Limb (tissue), 2 donors: Measurements from ENCODE around the gene GLDN.
"Not testable (repeated sequence)": the region's sequence is repeated elsewhere in the genome, so short reads cannot be mapped to it uniquely, and the experiment has no call there.

Experiments used
- DNase-seq, 2 donors: peaks; one replicate each; pipeline ENCODE4 v3.0.0-alpha.2; 2016; ENCODE audit errors: extremely low spot score in 2 of 2

GLDN gene

DNA sequence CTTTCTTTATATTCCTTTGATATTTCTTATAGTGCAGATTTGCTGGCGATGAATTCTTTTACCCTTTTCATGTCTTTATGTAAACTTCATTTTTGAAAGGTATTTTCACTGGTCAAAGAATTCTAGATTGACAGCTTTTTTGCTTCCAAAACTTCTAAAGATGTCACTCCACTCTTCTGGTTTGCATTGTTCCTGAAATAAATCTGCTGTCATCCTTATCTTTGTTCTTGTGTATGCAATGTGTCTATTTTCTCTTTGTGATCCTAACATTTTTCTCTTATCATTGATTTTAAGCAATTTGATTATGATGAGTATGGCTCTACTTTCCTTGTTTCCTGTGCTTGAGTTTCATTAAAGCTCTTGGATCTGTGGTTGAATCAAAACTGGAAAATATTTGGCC lies 103.4 kb downstream of the GLDN start:
- no peak for DNase-seq

DNA sequence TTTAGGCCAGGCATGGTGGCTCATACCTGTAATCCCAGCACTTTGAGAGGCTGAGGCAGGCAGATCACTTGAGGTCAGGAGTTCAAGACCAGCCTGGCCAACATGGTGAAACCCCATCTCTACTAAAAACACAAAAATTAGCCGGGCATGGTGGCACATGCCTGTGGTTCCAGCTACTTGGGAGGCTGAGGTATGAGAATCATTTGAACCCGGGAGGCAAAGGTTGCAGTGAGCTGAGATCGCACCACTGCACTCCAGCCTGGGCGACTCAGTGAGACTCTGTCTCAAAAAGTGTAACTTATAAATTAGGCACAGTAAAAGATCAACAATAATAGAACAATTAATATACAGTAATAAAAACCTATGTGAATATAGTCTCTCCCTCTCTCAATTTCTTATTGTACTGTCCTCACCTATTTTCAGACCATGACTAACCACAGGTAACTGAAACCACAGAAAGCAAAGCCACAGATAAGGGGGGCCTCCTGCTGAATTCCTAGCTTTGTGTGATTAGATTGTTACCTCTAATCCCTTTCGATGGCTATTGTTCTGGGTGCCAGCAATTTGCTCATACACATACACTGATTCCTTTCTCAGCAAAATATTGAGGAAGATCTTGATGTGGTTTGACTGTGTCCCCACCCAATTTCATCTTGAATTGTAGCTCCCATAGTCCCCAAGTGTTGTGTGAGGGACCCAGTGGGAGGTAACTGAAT lies 104.7 kb downstream of the GLDN start:
- not testable (repeated sequence) for DNase-seq

DNA sequence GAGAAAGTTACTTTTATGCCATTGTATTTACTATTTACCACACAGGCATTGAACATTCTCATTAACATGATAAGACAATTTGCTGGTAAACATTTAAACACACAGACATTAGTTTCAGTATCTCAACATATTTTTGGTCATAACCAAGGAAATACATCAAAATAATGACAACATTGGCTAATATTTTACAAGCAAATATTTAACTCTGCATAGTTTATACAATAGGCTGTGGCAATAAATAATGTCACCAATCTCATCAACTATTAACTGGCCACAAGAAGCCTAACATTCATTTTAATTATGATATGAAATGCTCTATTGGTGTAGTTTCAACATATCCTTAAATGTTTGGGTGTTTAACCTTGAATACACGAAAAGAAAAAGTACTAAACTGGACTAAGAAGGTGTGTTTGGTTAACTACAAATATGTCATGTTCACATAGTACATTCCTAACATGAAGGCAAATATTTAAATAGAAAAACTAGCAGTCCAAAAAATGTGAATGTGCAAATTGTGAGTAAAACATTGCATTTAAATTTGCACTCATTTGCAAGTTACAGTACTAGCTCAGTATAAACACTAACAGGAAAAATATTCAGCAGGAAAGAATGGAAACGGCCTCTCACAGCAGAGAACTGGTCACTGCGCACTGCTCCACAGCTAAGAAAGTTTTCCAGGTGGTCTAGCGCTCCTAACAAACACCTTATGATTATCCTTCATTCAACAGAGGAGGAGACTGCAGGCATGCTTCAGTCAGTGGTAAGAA lies 106.6 kb downstream of the GLDN start:
- no peak for DNase-seq

DNA sequence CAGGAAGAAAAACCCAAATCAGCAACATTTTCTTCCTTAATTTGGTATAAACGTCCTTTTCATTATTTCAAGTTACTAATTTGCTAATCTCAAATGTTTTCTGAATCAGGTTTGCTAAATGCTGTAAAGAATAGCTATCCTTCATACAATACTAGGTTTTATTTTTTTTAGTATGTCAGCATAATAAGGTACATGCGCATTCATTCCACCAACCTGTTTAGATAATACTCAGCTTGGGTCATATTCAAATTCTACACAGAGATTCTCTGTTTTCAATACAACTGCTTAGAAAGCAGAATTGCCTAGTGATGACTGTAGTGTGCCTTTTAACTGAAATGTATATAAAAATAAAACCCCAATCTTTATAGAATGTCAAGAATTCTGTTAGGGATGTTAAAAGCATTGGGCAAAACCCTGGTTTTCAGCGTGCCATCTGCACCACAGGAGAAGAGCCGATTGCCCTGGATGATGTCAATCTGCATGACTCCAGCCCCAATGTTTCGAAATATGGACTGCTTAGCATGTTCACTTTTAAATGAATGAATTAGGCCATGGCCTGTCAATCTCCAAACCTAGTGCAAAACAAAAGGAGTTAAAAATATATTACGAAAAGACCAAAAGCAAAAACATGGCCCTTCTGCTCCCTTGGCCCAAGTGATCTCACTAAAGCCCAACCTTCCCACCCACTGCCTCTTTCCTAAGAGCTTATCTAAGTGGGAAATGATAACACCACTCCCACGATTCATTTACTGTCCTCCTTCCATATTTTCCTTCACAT lies 107.4 kb downstream of the GLDN start:
- no peak for DNase-seq

DNA sequence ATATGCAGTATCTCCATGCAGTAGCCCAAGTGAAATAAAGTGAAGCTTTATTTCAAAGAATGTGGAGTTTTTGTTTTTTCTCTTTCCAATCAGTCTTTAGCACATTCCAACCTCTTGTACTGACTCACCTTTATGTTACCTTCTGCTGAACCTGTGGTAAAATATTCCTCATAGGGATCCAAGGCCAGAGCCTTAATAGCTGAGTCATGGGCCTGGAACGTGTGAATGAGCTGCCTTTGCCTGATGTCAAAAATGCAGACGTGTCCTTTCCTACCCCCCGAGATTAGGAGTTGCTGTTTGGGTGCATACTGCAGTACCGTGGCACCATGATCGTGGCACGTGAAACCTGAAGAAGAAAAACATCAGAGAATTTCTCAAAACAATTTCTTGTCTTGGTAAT lies 108.5 kb downstream of the GLDN start:
- DNase-seq: no peak
